ENCODE measurements around the gene TANC1.

TANC1 gene

GRCh38 chr2:158968396-158969161 lies at the start of gene TANC1:
Gene TANC1 (plus strand): TSS chr2:158968640. CDS start chr2:159065911, 97,271 bp downstream.
- peak within 1 kb of the TSS; percentile 40 for H3K9ac ChIP-seq (ENCODE audit: low read length)
- H3K4me1 ChIP-seq (ENCODE audit: control insufficient read depth, insufficient read depth, low read length), result peaks cover 11% of the 10 kb centered on the region
- peak within 1 kb of the TSS; percentile 94 for H3K4me3 ChIP-seq (ENCODE audit: low read length)
- H3K27ac ChIP-seq (ENCODE audit: low read depth, low read length), result peak within 1 kb of the TSS; percentile 82
- no peaks in the 10 kb centered on the region for H3K36me3 ChIP-seq (ENCODE audit: control insufficient read depth, insufficient read depth, low read length)
- H3K27me3 ChIP-seq (ENCODE audit: control insufficient read depth, insufficient read depth, low read length), result no peaks in the 10 kb centered on the region

- no peaks in the 10 kb centered on the region for H3K27me3 ChIP-seq (ENCODE audit: control insufficient read depth, insufficient read depth, low read length)
- no peaks in the 10 kb centered on the region for H3K4me1 ChIP-seq (ENCODE audit: control insufficient read depth, insufficient read depth, low read length)
- no peak overlapping the region for H3K27ac ChIP-seq (ENCODE audit: low read depth, low read length)
Observed at GRCh38 chr2:158921599-158922408, 46.6 kb upstream of the TANC1 start.

GRCh38 chr2:158922601-158923000 lies 45.8 kb upstream of the TANC1 start:
- H3K36me3 ChIP-seq (ENCODE audit: control insufficient read depth, insufficient read depth, low read length), result no peaks in the 10 kb centered on the region

More at GRCh38 chr2:158921599-158922408, 46.6 kb upstream of the TANC1 start:
- no peak overlapping the region for H3K9ac ChIP-seq (ENCODE audit: low read length)
- H3K4me3 ChIP-seq (ENCODE audit: low read length), result no peak overlapping the region
- H3K36me3 ChIP-seq (ENCODE audit: control insufficient read depth, insufficient read depth, low read length), result no peaks in the 10 kb centered on the region

GRCh38 chr2:158923180-158923594 lies 45.3 kb upstream of the TANC1 start:
- Histone ChIP-seq H3K36me3 (ENCODE audit: control insufficient read depth, insufficient read depth, low read length) (no peaks in the 10 kb centered on the region), H3K4me3 (ENCODE audit: low read length) (no peak overlapping the region), H3K4me1 (ENCODE audit: control insufficient read depth, insufficient read depth, low read length) (no peaks in the 10 kb centered on the region), H3K27me3 (ENCODE audit: control insufficient read depth, insufficient read depth, low read length) (no peaks in the 10 kb centered on the region), H3K27ac (ENCODE audit: low read depth, low read length) (no peak overlapping the region), H3K9ac (ENCODE audit: low read length) (no peak overlapping the region)

More at GRCh38 chr2:158922601-158923000, 45.8 kb upstream of the TANC1 start:
- Histone ChIP-seq H3K27me3 (ENCODE audit: control insufficient read depth, insufficient read depth, low read length) (no peaks in the 10 kb centered on the region), H3K27ac (ENCODE audit: low read depth, low read length) (no peak overlapping the region), H3K9ac (ENCODE audit: low read length) (no peak overlapping the region), H3K4me3 (ENCODE audit: low read length) (no peak overlapping the region), H3K4me1 (ENCODE audit: control insufficient read depth, insufficient read depth, low read length) (no peaks in the 10 kb centered on the region)

GRCh38 chr2:158923641-158924040 lies 44.8 kb upstream of the TANC1 start:
- Histone ChIP-seq H3K9ac (ENCODE audit: low read length) (no peak overlapping the region), H3K4me1 (ENCODE audit: control insufficient read depth, insufficient read depth, low read length) (no peaks in the 10 kb centered on the region), H3K36me3 (ENCODE audit: control insufficient read depth, insufficient read depth, low read length) (no peaks in the 10 kb centered on the region), H3K4me3 (ENCODE audit: low read length) (no peak overlapping the region), H3K27ac (ENCODE audit: low read depth, low read length) (no peak overlapping the region), H3K27me3 (ENCODE audit: control insufficient read depth, insufficient read depth, low read length) (no peaks in the 10 kb centered on the region)

GRCh38 chr2:158926478-158926948 lies 41.9 kb upstream of the TANC1 start:
- no peak overlapping the region for H3K4me3 ChIP-seq (ENCODE audit: low read length)

GRCh38 chr2:158928515-158928914 lies 39.9 kb upstream of the TANC1 start:
- Histone ChIP-seq H3K27ac (ENCODE audit: low read depth, low read length) (no peak overlapping the region), H3K4me3 (ENCODE audit: low read length) (no peak overlapping the region), H3K4me1 (ENCODE audit: control insufficient read depth, insufficient read depth, low read length) (no peaks in the 10 kb centered on the region), H3K27me3 (ENCODE audit: control insufficient read depth, insufficient read depth, low read length) (no peaks in the 10 kb centered on the region), H3K9ac (ENCODE audit: low read length) (no peak overlapping the region), H3K36me3 (ENCODE audit: control insufficient read depth, insufficient read depth, low read length) (no peaks in the 10 kb centered on the region)

More at GRCh38 chr2:158926478-158926948, 41.9 kb upstream of the TANC1 start:
- Histone ChIP-seq H3K27ac (ENCODE audit: low read depth, low read length) (no peak overlapping the region), H3K27me3 (ENCODE audit: control insufficient read depth, insufficient read depth, low read length) (no peaks in the 10 kb centered on the region), H3K9ac (ENCODE audit: low read length) (no peak overlapping the region), H3K36me3 (ENCODE audit: control insufficient read depth, insufficient read depth, low read length) (no peaks in the 10 kb centered on the region), H3K4me1 (ENCODE audit: control insufficient read depth, insufficient read depth, low read length) (no peaks in the 10 kb centered on the region)

- H3K4me1 ChIP-seq (ENCODE audit: control insufficient read depth, insufficient read depth, low read length), result no peaks in the 10 kb centered on the region
- H3K36me3 ChIP-seq (ENCODE audit: control insufficient read depth, insufficient read depth, low read length), result no peaks in the 10 kb centered on the region
- no peak overlapping the region for H3K4me3 ChIP-seq (ENCODE audit: low read length)
- H3K27me3 ChIP-seq (ENCODE audit: control insufficient read depth, insufficient read depth, low read length), result no peaks in the 10 kb centered on the region
- no peak overlapping the region for H3K9ac ChIP-seq (ENCODE audit: low read length)
- H3K27ac ChIP-seq (ENCODE audit: low read depth, low read length), result no peak overlapping the region
Observed at GRCh38 chr2:158928965-158929364, 39.5 kb upstream of the TANC1 start.

GRCh38 chr2:158931572-158931971 lies 36.9 kb upstream of the TANC1 start:
- Histone ChIP-seq H3K4me3 (ENCODE audit: low read length) (no peak overlapping the region), H3K27ac (ENCODE audit: low read depth, low read length) (no peak overlapping the region), H3K36me3 (ENCODE audit: control insufficient read depth, insufficient read depth, low read length) (no peaks in the 10 kb centered on the region), H3K9ac (ENCODE audit: low read length) (no peak overlapping the region), H3K27me3 (ENCODE audit: control insufficient read depth, insufficient read depth, low read length) (no peaks in the 10 kb centered on the region), H3K4me1 (ENCODE audit: control insufficient read depth, insufficient read depth, low read length) (no peaks in the 10 kb centered on the region)

- H3K9ac ChIP-seq (ENCODE audit: low read length), result no peak overlapping the region
- H3K4me3 ChIP-seq (ENCODE audit: low read length), result no peak overlapping the region
- peaks cover under 1% of the 10 kb centered on the region for H3K4me1 ChIP-seq (ENCODE audit: control insufficient read depth, insufficient read depth, low read length)
- H3K36me3 ChIP-seq (ENCODE audit: control insufficient read depth, insufficient read depth, low read length), result no peaks in the 10 kb centered on the region
- no peak overlapping the region for H3K27ac ChIP-seq (ENCODE audit: low read depth, low read length)
- H3K27me3 ChIP-seq (ENCODE audit: control insufficient read depth, insufficient read depth, low read length), result no peaks in the 10 kb centered on the region
Observed at GRCh38 chr2:158932131-158932645, 36.3 kb upstream of the TANC1 start.

GRCh38 chr2:158934170-158934569 lies 34.3 kb upstream of the TANC1 start:
- Histone ChIP-seq H3K27ac (ENCODE audit: low read depth, low read length) (no peak overlapping the region), H3K27me3 (ENCODE audit: control insufficient read depth, insufficient read depth, low read length) (no peaks in the 10 kb centered on the region), H3K36me3 (ENCODE audit: control insufficient read depth, insufficient read depth, low read length) (no peaks in the 10 kb centered on the region), H3K4me1 (ENCODE audit: control insufficient read depth, insufficient read depth, low read length) (peaks cover 4% of the 10 kb centered on the region), H3K4me3 (ENCODE audit: low read length) (no peak overlapping the region), H3K9ac (ENCODE audit: low read length) (no peak overlapping the region)

GRCh38 chr2:158935617-158936016 lies 32.8 kb upstream of the TANC1 start:
- Histone ChIP-seq H3K36me3 (ENCODE audit: control insufficient read depth, insufficient read depth, low read length) (no peaks in the 10 kb centered on the region), H3K27me3 (ENCODE audit: control insufficient read depth, insufficient read depth, low read length) (no peaks in the 10 kb centered on the region), H3K27ac (ENCODE audit: low read depth, low read length) (no peak overlapping the region), H3K4me1 (ENCODE audit: control insufficient read depth, insufficient read depth, low read length) (peaks cover 4% of the 10 kb centered on the region), H3K9ac (ENCODE audit: low read length) (no peak overlapping the region), H3K4me3 (ENCODE audit: low read length) (no peak overlapping the region)
